Measurements from ENCODE around the gene ADAM11. TPM values are rescaled to one million over a fixed set of nuclear protein-coding genes. Genes with fewer than 3 reads are reported as not detected.

The ADAM11 gene
- total and polyA plus RNA-seq, 2 of the 13 experiments (the other 11 are each of a cell fraction or from before 2014, with no cell fraction given), result 0.38 to 0.91 TPM

DNA sequence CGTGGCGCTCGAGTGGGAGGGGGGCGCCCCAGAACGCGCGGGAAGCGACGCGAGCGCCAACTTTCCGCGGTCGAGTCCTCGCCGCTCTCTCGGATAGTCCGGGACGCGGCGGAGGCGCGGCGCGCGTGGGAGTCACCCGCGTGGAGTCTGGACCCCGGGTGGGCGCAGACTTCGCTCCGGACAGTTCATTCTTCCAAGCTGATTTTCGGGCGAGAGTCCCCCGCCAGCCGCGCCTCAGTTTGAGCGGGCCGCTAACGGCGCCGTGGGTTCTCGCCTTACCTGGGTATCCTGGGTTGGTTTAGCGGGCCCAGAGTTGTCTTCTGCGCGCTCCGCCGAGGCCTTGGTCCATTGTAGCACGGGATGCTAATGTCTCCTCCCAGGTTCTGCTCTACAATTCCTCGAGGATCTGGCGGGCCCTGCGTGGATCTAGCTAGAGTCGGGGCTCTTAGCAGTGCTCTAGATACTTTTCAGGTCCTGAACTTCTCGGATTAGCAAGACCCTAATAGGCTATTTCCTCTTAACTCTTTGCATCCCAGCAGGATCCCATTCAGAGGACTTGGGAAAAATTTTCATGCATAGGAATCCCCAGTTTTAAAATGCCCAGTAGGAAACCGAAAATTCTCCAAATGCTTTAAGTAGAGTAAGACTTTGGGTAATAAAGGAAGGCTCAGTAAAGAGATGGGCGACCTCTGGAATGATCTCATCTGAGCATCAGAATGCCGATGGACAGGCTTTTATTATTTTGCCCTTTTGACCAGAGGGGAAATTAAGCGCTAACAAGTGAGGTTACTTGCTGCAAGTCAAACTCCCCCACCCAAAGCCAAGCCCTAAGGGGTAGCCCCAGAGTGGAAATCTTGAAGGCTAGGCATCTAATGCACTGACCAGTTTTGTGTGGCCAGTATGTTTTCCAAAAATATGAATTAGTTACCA, 71.8 kb downstream of the ADAM11 start (continued):
- TF ChIP-seq, protein P1, sequence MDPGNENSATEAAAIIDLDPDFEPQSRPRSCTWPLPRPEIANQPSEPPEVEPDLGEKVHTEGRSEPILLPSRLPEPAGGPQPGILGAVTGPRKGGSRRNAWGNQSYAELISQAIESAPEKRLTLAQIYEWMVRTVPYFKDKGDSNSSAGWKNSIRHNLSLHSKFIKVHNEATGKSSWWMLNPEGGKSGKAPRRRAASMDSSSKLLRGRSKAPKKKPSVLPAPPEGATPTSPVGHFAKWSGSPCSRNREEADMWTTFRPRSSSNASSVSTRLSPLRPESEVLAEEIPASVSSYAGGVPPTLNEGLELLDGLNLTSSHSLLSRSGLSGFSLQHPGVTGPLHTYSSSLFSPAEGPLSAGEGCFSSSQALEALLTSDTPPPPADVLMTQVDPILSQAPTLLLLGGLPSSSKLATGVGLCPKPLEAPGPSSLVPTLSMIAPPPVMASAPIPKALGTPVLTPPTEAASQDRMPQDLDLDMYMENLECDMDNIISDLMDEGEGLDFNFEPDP (CRISPR knock-in tag; conservative IDR thresholded peaks at IDR 0.05), result 0 out of 2 replicates have a peak, but pooled peaks have one; percentile 61
- TF ChIP-seq ZNF652 (CRISPR knock-in tag; IDR thresholded peaks at IDR 0.05; ENCODE audit: borderline replicate concordance, low read depth), result peak; percentile 68
- TF ChIP-seq KDM5A (IDR thresholded peaks at IDR 0.05; ENCODE audit: borderline replicate concordance, low read length), result no peak
- TF ChIP-seq, protein P2, sequence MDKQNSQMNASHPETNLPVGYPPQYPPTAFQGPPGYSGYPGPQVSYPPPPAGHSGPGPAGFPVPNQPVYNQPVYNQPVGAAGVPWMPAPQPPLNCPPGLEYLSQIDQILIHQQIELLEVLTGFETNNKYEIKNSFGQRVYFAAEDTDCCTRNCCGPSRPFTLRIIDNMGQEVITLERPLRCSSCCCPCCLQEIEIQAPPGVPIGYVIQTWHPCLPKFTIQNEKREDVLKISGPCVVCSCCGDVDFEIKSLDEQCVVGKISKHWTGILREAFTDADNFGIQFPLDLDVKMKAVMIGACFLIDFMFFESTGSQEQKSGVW (CRISPR knock-in tag; IDR thresholded peaks at IDR 0.05; ENCODE audit: borderline replicate concordance), result no peak
- TF ChIP-seq ZMYM4 (CRISPR knock-in tag; IDR thresholded peaks at IDR 0.05), result no peak
- peak; percentile 35; the same call in 1 of the 2 replicates for TF ChIP-seq CBX2 (IDR thresholded peaks at IDR 0.05; ENCODE audit: low read depth, low read length)
- TF ChIP-seq CBX2 (CRISPR knock-in tag; IDR thresholded peaks at IDR 0.05; ENCODE audit: low read depth), result no peak; the same call in 1 of the 2 replicates
- peak; percentile 69; the same call in 1 of the 2 replicates for TF ChIP-seq ZNF776 (CRISPR knock-in tag; IDR thresholded peaks at IDR 0.05)
- TF ChIP-seq, protein P3, sequence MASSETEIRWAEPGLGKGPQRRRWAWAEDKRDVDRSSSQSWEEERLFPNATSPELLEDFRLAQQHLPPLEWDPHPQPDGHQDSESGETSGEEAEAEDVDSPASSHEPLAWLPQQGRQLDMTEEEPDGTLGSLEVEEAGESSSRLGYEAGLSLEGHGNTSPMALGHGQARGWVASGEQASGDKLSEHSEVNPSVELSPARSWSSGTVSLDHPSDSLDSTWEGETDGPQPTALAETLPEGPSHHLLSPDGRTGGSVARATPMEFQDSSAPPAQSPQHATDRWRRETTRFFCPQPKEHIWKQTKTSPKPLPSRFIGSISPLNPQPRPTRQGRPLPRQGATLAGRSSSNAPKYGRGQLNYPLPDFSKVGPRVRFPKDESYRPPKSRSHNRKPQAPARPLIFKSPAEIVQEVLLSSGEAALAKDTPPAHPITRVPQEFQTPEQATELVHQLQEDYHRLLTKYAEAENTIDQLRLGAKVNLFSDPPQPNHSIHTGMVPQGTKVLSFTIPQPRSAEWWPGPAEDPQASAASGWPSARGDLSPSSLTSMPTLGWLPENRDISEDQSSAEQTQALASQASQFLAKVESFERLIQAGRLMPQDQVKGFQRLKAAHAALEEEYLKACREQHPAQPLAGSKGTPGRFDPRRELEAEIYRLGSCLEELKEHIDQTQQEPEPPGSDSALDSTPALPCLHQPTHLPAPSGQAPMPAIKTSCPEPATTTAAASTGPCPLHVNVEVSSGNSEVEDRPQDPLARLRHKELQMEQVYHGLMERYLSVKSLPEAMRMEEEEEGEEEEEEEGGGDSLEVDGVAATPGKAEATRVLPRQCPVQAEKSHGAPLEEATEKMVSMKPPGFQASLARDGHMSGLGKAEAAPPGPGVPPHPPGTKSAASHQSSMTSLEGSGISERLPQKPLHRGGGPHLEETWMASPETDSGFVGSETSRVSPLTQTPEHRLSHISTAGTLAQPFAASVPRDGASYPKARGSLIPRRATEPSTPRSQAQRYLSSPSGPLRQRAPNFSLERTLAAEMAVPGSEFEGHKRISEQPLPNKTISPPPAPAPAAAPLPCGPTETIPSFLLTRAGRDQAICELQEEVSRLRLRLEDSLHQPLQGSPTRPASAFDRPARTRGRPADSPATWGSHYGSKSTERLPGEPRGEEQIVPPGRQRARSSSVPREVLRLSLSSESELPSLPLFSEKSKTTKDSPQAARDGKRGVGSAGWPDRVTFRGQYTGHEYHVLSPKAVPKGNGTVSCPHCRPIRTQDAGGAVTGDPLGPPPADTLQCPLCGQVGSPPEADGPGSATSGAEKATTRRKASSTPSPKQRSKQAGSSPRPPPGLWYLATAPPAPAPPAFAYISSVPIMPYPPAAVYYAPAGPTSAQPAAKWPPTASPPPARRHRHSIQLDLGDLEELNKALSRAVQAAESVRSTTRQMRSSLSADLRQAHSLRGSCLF (CRISPR knock-in tag; IDR thresholded peaks at IDR 0.05; ENCODE audit: borderline replicate concordance), result no peak
